Activated CD4-positive, alpha-beta T cell treated with anti-CD3 and anti-CD28 coated beads for 4 hours (primary cell): Measurements from ENCODE around the gene UMPS.
"Not testable (repeated sequence)": the region's sequence is repeated elsewhere in the genome, so short reads cannot be mapped to it uniquely, and the experiment has no call there.

Source experiments
- DNase-seq, 2 donors: peaks; one replicate each; pipeline ENCODE4 v3.0.0-alpha.2; 2020

Gene UMPS

GRCh38 chr3:124781476-124782376 is 51.5 kb downstream of the UMPS start:
- no peak for DNase-seq

DNA sequence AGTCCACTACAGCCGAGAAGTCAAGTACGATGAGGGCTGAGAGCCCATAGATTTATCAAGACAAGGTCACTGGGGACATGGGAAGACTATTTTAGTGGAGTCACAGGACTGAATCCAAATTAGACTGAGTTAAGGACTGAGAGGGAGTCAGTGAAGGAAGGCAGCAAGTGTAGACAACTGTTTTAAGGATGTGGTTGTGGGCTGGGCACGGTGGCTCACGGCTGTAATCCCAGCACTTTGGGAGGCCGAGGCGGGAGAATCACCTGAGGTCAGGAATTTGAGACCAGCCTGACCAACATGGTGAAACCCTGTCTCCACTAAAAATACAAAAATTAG is 52.1 kb downstream of the UMPS start:
- not testable (repeated sequence) for DNase-seq

DNA sequence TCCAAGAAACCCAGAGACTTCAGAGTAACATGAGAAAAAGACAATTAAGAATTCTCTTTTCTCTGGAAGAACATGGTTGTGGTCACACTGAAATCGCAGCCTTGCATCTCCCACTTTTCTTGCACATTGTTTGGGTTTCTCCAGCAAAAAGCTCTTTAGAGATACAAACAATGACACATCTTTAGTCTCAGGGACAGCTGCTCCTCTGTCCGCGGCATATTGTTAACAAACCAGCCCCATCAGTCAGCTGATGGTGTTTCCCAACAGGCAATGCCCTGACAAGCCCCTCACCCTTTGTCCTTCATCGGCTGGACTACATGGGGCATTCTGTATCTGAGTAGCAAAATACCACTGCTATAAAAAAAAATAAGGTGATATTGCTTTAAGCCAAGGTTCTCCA is 53.4 kb downstream of the UMPS start:
- DNase-seq, result no peak

- DNase-seq, result no peak
Observed at GRCh38 chr3:124784686-124785382, 54.6 kb downstream of the UMPS start.

GRCh38 chr3:124785973-124786372 is 55.7 kb downstream of the UMPS start:
- DNase-seq, result no peak

DNA sequence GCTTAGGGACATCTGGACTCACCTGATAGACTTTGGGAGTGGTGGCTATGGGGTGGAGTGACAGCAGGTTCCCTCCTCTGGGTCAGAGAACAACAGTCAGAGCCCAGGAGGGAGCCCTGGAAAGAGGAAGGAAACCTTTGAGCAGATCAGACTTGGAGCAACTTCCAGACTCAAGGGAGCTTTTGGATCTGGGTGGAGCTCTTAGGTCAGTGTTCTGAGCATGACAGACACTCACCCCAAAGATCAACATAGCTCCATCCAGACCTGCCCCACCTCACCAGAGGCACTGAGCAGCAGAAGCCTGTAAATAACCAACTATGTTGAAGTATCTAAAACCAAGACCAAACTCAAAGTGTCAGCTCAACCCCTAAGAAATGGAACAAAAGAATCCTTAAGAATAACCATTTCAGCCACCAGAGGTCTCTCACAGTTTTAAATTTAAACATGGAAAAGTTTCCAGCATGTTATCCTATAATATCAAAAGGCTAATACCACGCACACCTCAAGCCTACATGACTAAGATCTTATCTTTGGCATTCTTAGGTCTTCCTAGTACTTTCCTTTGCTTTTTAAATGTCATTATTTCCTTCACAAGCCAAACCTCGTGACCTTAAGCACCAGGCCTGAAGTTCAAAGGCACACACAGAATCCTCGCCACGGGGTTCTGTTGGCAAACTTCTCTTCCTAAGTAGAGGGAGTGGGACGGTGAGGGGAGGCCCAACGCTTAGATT is 56.4 kb downstream of the UMPS start:
- DNase-seq, result no peak

DNA sequence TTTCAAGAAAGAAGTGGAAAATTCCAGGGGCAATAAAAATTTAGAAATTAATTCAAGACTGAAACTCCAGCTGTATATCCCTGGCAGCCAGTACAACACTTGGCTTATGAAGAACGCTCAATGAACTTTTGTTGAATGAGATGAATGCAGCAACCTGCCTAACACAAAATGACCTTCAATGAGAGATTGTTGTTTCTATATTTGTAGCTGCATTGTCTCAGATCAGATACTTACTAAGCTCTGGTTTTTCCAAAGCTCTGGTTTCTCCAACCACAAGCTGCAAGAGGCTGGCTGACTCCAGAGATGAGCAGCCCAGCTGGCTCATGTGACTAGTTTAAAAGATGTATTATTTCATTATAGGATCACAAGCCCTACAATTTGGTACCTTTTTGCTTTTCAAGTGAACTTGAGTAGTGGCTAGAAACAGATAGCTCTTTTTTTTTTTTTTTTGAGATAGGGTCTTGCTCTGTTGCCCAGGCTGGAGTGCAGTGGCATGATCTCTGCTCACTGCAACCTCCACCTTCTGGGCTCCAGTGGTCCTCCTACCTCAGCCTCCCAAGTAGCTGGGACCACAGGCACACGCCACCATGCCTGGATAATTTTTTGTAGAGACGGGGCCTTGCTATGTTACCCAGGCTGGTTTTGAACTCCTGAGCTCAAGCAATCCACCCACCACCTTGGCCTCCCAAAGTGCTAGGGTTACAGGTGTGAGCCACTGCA is 57.4 kb downstream of the UMPS start:
- DNase-seq, result no peak

GRCh38 chr3:124788254-124788745 is 58.0 kb downstream of the UMPS start:
- DNase-seq, result no peak

DNA sequence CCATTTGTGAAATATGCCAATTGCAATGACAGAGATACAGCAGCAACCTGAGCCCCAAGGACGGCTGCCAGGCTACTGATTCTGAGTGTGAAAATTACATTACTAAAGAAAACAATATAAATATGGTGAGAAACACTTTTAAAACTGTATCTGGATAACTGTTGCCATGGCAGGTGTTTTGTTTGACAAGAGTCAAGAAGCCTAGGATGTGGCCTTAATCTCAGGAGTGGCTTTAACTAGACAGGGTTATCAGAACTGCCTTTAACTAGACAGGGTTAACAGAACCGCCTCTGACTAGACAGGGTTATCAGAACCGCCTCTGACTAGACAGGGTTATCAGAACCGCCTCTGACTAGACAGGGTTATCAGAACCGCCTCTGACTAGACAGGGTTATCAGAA is 58.9 kb downstream of the UMPS start:
- DNase-seq, result not testable (repeated sequence)

DNA sequence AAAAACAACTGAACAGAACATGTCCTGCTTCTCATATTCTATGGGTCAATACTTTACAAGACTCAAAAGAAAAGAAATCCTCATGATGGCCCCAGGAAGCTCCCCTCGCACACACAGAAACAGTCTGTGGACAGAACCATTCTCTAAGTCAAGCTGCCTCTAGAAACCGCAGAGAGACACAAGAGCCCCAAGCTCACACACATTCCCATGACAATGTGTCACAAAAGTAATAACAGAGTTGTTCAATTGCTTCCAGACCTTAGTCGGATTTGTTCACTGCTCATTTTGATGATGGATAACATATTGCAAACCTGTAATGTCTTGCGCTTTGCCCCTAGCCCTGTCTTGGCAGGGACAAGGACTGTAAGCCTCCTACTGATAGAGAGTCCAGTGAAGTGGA is 60.9 kb downstream of the UMPS start:
- no peak for DNase-seq

DNA sequence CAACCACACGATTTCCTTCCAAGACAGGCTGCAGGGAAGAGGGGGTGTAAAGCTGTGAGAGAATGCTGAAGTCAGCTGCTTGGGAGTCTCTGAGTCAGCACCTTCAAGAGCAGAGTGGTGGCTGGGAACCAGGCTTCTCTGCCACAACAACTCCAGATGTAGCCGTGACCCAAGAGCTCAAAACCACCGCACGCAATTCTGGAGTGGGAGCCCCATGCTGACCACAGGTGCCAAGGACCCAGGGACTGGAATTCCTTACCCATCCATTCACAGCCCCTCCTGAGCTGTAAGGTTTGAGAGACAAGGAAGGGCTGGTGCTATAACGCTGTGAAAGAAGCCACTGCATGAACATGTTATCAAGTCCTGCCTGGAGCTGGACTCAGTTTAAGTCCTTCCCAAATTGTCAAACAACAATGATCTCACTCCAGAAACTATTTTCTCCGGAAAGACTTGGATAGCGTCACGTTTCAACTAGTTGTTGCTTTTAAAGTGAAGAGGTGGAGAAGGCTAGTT is 61.4 kb downstream of the UMPS start:
- DNase-seq, result no peak

DNA sequence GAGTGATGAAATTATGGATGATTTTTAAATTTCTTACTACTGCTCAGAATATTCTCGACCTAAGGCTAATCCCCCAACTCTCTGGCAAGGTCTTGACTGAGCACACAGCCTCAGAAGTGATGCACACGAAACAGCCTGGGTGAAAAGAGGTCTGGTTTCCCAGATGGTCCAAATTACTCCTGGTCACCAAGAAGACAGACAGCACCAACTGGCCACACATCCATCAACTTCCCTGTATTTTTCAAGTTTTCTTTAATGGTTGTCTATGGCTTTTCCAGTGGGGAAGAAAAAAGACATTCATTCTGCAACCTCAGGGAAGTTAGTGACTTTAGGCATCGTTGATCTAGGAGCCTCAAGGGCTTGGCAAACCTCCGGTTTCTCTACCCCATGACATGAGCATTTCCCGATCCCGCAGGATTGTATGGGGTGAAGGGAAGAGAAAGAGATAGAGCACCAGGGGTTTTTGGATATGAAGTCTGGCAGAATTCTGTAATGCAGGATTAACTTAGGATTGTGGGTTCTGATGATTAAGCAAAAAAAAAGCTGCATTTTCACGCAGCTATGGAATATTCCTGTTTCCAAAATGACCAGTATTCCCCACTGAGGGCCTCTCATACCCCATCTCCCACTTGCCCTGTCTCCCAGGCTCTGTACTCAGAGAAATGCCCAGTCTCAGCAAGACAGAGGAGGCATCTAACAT is 62.2 kb downstream of the UMPS start:
- DNase-seq, result no peak

DNA sequence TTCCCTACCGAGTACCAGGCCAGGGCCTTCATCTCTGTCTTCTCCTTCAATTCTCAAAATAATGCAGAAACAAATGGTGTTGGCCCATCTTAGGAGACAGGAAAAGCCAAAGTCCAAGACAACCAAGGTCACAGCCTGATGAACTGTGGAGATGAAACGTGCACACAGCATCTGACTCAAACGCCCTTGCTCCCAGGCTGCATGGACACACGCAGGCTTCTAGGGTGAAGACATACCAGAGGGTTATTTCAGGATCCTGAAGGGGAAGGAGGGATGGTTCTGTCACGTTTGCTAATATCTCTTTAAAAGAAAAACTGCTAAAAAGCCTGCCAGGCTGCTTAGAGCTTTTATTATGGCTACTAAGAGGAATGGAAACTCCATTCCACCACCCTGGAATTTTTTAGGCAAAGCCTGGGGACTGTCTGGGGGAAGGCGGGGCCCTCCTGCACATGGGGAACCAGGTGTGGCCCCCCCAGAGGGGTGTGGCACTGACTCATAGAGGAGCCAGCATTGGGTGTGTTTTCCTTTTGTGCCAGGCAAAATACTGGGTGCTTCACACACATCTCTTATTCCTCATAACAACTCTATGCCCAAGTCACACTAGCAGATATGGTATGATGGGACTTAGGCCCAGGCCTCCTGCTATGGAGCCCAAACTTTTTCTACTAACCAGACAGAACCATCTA is 62.9 kb downstream of the UMPS start:
- no peak for DNase-seq

- no peak for DNase-seq
Observed at GRCh38 chr3:124796477-124796876, 66.2 kb downstream of the UMPS start.

DNA sequence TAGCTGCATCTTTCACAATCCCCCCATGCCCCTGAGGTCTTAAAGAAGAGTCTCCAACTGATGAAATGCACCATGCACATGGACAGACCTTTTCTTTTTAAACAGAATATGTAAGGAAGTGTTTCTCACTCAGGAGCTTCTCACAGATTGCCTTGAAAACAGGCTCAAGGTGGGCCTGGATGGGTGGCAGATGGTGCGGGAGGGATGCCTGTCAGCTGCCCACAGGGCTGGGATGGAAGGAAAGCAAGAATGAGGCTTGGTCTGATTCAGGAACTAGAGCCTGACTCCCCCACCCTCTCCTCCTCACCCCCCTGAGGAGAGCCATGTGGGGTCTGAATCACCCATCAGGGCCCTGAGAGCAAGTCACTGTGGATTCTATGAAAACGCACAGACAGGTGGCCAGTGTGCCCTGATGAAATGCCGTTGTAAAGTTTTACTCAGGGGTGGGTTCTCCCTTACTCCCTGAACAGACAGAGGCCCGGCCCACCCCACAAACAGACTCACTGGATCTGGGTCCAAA is 67.2 kb downstream of the UMPS start:
- no peak for DNase-seq
